HG02885 (cell line): ENCODE results near the gene CCDC179.

ENCODE experiments used
- ATAC-seq: cut with Tn5 transposase; IDR thresholded peaks from one replicate; pipeline ENCODE4 v1.9.1; 2021; ENCODE audit warnings: mild to moderate bottlenecking; ENCODE audit not compliant: unreplicated experiment, poor library complexity

CCDC179 gene

DNA sequence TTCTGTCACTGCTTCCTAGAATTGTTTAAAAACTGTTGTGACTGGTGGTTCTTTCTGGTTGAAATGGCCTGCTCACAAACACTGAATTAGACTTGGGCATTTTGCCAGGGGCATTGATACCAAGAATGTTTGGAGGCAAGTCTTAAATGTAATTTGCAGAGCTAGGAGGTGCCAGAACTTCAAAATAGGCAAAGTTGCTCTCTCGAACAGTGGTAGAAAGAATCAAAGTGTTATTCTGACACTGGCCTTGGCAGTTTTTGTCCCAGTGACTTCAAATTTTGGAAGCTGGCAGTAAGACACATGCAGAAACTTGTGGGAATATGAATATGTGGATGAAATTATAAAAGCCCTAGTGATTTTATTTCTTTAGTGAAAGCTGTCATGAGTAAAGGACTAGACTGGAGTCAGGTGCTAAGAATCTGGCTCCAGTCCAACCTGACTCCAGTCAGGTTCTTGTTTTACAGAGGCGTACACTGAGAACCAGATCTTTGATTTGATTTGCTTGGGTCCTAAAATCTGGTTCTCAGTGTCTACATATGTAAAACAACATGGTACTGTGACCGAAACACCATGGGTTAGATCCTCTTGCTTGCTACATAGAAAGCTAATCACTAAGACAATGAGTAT, 51.6 kb downstream of the CCDC179 start:
- no peak for ATAC-seq

- peak; percentile 95 for ATAC-seq
These were observed 52.3 kb downstream of the CCDC179 start for GRCh38 chr11:22807855-22808570.

GRCh38 chr11:22807391-22807790, 52.9 kb downstream of the CCDC179 start:
- no peak for ATAC-seq

- no peak for ATAC-seq
These were observed 57.4 kb downstream of the CCDC179 start for GRCh38 chr11:22802861-22803260.

- ATAC-seq = no peak
These were observed 59.8 kb downstream of the CCDC179 start for GRCh38 chr11:22800482-22800881.

DNA sequence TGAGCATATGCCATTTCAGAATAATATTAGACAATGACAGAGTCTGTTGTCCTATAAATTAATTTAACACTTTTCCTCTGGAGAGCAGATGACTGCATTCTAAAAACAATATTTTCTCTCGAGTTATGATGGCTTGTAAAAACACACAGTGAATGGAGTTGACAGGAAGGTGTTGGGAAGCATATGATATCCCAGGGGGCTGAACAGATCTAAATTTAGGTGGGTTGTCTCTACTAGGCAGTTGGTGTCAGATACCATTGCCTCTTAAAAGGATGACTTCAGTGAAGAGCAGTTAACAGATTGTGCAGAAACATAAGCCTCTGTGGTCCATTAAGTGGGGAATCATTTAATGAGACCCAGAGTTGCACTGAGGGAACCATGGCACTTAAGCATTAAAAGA, 61.4 kb downstream of the CCDC179 start:
- no peak for ATAC-seq

GRCh38 chr11:22797047-22797446, 63.2 kb downstream of the CCDC179 start:
- ATAC-seq = no peak
